ENCODE data around the gene IFNA5. TPM values are rescaled to one million over a fixed set of nuclear protein-coding genes. Genes with fewer than 3 reads are reported as not detected.

Gene IFNA5
- total and polyA plus RNA-seq, 7 donors = 0.05 TPM; not detected in 6

Other genes starting within 250 kb of the IFNA5 start
- gene IFNB1, start 227.4 kb downstream of the IFNA5 start, total RNA-seq = not detected
- not detected for gene IFNB1, start 227.4 kb downstream of the IFNA5 start, polyA plus RNA-seq
- not detected for gene IFNW1, start 163.5 kb downstream of the IFNA5 start, total RNA-seq
- not detected for gene IFNW1, start 163.5 kb downstream of the IFNA5 start, polyA plus RNA-seq
- gene IFNA21, start 138.7 kb downstream of the IFNA5 start, total RNA-seq = not detected
- not detected for gene IFNA21, start 138.7 kb downstream of the IFNA5 start, polyA plus RNA-seq
- gene IFNA4, start 117.7 kb downstream of the IFNA5 start, total RNA-seq = not detected
- gene IFNA4, start 117.7 kb downstream of the IFNA5 start, polyA plus RNA-seq = not detected
- not detected for gene IFNA7, start 103.1 kb downstream of the IFNA5 start, total RNA-seq
- not detected for gene IFNA7, start 103.1 kb downstream of the IFNA5 start, polyA plus RNA-seq
- not detected for gene IFNA10, start 98.2 kb downstream of the IFNA5 start, total RNA-seq
- under 1 TPM in 1 of 3 donors, not detected in 2; 0.14 TPM for gene IFNA10, start 98.2 kb downstream of the IFNA5 start, polyA plus RNA-seq
- gene IFNA16, start 88.0 kb downstream of the IFNA5 start, total RNA-seq = not detected
- gene IFNA16, start 88.0 kb downstream of the IFNA5 start, polyA plus RNA-seq = not detected
- not detected for gene IFNA17, start 77.1 kb downstream of the IFNA5 start, total RNA-seq
- gene IFNA17, start 77.1 kb downstream of the IFNA5 start, polyA plus RNA-seq = not detected
- not detected for gene IFNA14, start 65.3 kb downstream of the IFNA5 start, total RNA-seq
- not detected for gene IFNA14, start 65.3 kb downstream of the IFNA5 start, polyA plus RNA-seq
- gene KLHL9, start 30.1 kb upstream of the IFNA5 start, total RNA-seq = 10 to 100 TPM in 1 of 4 donors, 1 to 10 TPM in 3; 7.5 to 10.2 (median 8.0) TPM
- 1 to 10 TPM; 3.6 to 8.4 (median 5.2) TPM for gene KLHL9, start 30.1 kb upstream of the IFNA5 start, polyA plus RNA-seq
- gene IFNA6, start 45.6 kb upstream of the IFNA5 start, total RNA-seq = not detected
- not detected for gene IFNA6, start 45.6 kb upstream of the IFNA5 start, polyA plus RNA-seq
- not detected for gene IFNA13, start 62.7 kb upstream of the IFNA5 start, total RNA-seq
- not detected for gene IFNA13, start 62.7 kb upstream of the IFNA5 start, polyA plus RNA-seq
- gene IFNA2, start 80.1 kb upstream of the IFNA5 start, total RNA-seq = not detected
- gene IFNA2, start 80.1 kb upstream of the IFNA5 start, polyA plus RNA-seq = not detected
- not detected for gene IFNA8, start 103.8 kb upstream of the IFNA5 start, total RNA-seq
- gene IFNA8, start 103.8 kb upstream of the IFNA5 start, polyA plus RNA-seq = not detected
- gene IFNA1, start 135.1 kb upstream of the IFNA5 start, total RNA-seq = not detected
- gene IFNA1, start 135.1 kb upstream of the IFNA5 start, polyA plus RNA-seq = not detected
- gene IFNE, start 177.0 kb upstream of the IFNA5 start, total RNA-seq = not detected
- gene IFNE, start 177.0 kb upstream of the IFNA5 start, polyA plus RNA-seq = not detected

Data from psoas muscle (tissue), 7 donors.